GM18520 (cell line): ENCODE results near the gene BCORL1.

Experiments
- ATAC-seq: cut with Tn5 transposase; IDR thresholded peaks from one replicate; pipeline ENCODE4 v1.9.1; 2021; ENCODE audit not compliant: unreplicated experiment

BCORL1 gene

DNA sequence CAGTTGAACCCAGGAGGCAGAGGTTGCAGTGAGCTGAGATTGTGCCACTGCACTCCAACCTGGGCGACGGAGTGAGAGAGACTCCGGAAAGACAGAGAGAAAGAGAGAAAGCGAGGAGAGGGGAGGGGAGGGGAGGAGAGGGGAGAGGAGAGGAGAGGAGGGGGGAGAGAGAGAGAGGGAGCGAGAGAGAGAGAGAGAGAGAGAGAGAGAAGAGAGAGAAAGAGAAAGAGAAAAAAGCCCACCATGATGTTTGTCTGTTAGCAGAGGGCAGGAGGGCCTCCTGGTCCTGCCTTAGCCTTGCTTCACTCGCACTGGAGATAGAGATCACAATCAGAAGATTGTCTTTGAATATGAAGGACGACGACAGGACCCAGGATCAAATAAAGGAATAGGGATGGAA, 18.7 kb upstream of the BCORL1 start:
- no peak for ATAC-seq

DNA sequence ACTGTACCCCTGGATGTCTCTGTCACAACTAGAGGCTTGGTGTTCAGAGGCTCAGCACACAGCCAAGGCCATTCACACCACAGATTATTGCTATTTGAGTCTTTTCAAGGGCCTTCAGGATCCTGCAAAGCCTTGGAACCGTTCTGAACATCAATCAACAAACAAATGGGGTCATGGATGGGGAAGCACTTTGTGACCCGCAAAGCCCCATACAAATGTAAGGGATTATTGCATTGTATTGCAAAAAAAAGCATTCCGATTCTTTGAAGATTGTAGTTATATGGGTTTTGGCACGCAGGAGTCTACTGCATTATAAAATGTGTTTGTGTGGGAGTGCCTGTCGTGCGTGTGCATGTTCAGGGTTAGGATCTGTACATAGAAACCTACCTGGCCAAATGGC, 17.3 kb upstream of the BCORL1 start:
- no peak for ATAC-seq

DNA sequence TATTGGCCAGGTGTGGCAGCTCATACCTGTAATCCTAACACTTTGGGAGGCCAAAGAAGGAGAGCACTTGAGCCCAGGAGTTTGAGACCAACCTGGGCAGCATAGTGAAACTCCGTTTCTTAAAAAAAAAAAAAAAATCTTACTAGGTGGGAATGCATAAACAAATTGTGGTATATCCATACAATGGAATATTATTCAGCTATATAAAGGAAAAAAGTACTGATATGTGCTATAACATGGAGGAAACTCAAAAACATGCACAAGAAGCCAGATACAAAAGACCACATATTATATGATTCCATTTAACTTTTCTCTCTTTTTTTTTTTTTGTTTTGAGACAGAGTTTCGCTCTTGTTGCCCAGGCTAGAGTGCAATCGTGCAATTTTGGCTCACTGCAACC, 13.5 kb upstream of the BCORL1 start:
- no peak for ATAC-seq

DNA sequence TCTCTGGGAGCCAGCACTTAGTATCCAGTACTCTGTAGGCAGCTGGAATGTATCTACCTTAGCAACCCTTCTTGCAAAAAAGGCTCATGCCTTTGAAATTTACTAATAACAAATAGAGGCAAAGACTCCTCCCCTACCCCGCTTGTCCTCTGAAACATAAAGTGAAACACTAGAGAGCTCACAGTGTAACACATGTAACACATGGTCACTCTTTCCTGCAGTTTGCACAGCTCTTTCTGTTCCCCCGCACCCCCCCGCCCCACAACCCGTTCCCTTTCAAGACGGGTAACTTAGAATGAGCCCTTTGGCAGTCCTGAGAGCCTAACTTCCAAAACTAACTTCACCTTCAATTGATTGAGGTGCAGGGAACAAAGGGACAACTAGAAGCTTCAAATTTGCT, 6.0 kb upstream of the BCORL1 start:
- ATAC-seq, result no peak

DNA sequence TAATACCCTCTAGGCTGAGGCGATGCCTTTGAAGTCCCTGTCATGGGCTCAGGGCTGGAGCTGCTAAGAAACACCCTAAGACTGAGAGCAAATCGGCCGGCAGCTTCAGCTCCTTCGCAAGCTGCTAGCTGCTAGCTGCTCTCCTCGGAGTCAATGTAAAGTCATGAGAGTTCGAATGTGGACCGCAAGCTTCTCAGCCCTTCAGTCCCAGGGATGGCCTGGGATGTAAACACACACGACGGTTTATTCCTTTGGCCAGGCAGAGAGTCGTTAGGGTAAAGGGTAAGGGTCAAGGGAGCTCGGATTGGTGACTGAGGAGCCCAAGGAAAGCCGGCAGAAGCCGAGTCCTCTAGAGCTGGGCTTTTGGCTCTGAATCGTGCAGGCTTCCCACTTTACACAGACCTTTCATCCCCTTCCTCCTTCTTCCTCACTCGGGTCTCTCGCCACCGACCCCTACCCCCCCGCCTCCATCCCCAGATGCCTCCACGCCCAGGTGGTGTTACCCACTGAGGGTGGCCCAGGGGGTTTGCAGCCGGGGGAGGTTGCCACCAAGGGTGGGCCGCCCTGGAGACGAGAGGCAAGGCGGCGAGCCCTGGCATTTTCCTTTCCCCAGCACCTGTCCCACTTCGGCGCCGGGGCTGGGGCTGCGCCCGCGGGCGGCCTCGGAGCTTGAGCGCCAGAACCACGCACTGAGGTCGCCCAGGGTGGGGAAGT, 3.1 kb upstream of the BCORL1 start:
- ATAC-seq, result no peak

DNA sequence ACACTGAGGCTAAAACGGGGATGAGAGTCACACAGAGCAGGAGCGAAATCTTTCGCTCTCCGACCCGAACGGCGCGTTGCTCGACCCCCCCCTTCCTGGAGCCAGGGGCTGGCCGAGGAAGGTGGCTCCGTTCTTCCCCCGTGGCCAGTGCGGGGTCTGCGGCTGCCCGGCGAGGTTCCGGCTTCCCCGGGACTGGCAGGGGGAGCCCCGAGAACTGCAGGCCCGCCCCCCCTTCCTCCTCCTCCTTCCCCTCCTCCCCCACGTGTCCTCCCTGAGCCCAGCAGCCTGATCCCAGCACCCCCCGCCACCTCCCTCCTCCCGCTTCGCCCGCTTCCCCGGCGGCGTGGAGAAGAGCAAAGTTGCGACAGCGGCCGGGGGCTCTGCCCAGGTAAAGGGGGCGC, 2.4 kb upstream of the BCORL1 start:
- no peak for ATAC-seq

DNA sequence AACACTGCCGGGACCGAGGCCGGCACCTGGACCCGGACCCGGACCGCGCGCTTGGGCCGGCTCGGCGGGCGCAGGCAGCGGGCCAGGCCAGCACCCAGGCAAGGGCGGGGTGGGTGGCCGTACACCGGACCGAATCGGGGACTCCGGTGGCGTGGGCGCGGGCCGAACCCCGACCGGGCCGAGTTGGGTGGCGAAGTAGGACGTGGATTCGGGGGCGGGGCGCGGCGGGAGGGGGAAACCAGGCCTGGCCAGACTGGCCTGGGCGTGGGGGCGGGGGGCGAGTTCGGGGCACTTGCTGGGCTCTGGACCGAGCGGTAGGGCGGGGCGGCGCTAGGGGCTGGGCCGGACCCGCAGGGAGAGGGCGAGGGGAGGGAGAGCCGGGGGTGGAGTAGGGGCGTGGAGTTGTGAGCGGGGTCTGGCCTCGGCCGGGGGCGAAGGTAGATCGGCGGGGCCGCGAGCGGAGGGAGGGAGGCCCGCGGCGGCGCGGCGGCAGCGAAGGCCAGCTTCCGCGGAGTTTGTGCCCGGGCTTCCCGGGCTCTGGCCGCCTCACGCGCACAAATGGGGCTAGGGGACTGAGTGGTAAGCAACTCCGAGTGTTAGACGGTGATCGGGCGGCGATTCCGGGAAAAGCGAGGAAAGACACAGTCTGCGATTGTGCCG, 1.8 kb upstream of the BCORL1 start:
- ATAC-seq, result no peak

DNA sequence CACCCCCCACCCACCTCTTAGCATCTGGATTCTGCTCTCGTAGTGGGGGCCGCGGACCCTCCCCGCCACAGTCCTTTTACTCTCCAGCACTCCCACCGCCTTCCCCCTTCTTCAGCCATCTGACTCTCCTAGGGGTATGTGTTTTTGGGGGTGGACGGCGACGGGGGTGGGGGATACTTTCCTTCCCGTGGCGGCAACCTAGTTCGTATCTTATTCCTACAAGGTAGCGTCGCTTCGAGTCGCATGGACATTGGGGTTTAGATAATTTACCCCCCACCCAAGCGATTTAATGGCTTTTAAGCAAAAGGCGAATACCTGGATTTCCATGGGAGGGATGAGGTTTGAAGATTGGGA, 1.3 kb upstream of the BCORL1 start:
- no peak for ATAC-seq

DNA sequence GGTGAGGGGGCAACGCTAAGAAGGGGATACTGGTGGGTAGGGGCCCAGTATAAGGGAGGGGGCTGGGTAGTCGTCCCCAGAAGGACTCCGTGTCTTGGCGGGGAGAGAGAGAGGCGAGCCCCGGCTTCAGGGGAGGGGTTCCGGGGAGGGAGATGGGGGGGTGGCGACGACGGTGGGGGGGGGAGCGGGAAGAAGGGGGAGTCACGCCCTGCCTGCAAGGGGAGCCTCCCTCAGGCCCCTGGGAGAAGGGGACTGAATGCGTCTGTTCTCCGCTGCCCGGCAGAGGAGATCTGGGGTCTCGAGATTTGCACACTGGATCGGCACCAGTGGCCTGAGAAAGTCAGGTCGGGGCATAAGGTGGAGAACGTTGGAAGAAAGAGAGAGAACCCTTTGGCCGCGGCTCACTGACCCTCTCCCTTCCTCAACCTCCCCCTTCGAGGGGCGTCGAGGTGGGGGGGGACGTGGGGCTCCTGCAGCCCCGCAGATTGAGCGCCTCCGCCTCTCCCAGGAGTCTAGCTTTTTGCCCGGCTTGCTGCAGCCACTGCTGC, 609 bp upstream of the BCORL1 start:
- no peak for ATAC-seq

DNA sequence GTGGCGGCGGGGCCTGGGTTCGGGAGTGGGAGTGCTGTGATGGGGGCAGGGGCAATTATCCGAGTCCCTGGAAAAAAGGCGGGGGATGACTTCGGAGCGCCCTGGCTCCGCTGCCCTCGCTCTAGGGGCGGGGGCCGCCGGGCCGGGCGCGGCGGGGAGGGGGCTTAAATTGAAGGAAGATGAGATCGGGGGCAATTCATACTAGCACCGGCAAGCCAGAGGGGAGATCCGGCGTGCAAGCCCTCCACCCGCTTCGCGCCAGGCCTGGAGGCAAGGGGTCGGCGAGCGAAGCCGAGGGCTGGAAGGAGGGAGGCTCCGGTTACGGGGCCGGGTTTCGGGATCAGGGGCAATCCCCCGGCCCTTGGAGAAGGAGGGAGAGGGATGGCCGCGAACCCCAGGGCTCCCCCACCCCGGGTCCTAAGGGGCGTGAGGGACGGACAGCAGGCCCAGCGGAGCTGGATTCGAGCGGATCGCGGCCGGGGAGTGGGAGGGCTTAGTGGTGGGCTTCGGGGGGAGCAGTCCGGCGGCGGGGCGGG, 1.2 kb downstream of the BCORL1 start:
- no peak for ATAC-seq

DNA sequence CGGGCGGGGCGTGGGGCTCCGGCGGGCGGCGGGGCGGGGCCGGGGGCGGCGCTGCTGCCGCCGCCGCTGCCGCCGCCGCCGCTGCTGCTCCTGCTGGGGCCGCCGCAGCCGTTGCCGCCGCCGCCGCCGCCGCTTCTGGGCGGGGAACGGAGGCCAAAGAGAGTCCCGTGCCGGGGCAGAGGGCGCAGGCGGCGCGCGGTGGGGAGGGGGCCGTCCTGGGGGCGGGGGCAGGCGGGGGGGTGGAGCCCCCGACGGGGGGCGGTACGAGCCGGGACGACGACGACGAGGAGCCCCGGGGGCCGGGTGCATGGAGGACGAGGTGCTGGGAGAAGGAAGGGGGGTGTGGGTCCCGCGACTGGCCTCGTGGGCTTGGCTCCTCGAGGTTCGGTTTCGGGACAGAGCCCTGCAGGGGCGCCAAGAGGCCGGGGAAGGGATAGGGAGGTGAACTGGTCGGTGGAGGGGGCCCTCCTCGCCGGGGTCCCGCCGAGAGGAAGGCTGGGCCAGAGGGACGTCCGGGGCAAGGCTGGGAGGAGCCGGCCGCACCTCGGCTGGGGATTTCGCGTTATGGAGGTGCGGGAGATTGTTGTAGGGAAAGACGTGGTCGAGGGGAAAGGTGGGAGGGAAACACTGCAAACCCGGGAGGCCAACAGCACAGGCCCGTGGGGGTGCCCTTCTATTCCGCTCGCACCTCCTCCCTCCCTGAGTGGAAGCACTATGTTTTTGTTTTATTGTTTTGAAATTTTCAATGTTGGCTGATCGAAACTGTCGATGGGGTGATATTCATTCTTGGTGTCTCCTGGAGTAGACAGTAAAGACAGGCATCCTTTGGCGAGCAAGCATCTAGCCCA, 1.9 kb downstream of the BCORL1 start:
- ATAC-seq, result no peak

DNA sequence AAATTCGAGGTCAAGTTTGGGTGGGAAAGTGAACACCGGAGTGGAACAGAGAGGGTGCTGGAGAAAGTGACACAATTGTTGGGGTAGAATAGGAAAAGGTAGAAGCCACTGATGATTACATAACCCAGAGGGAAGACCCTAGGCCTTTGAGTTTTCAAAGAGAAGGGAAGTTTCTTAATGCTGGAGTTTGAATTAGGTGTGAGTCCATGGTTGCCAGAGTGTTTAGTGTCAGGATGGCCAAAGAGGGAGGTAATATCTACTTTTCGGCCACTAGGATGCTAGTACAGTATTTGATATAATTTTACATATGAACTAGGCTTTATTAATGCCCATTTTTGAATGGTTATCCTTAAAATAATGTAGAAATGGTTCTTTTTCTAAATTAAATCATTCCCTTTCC, 5.4 kb downstream of the BCORL1 start:
- ATAC-seq, result no peak

DNA sequence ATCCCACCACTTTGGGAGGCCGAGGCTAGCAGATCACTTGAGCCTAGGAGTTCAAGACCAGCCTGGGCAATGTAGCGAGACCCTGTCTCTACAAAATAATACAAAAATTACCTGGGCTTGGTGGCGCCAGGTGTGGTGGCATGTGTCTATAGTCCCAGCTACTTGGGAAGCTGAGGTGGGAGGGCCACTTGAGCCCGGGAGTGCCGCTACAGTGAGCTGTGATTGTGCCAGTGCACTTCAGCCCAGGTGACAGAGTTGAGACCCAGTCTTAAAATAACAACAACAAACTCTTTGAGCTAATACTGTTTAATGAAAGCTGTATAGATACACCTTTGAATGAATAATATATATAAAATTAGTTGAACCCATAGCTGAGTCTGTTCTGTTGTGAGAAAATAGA, 9.7 kb downstream of the BCORL1 start:
- no peak for ATAC-seq

DNA sequence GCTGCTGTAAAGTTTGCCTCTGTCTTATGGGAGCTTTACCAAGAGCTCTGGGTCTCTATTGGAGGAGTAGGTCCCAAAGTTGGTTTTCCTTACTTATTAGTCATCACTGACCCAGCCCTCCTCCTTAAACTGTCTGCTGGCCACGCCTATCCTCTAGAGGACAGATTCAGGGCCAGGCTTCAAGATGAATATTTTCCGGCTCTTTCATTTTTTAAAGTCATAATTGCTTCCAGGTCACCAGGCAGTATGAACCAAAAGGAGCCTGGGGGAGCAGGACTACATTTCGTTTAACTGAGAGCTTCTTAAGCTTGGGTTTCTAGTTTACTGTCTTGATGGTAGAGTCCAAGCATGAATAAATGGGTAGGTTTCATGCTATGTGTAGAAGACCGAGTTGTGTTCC, 13.7 kb downstream of the BCORL1 start:
- ATAC-seq, result no peak

DNA sequence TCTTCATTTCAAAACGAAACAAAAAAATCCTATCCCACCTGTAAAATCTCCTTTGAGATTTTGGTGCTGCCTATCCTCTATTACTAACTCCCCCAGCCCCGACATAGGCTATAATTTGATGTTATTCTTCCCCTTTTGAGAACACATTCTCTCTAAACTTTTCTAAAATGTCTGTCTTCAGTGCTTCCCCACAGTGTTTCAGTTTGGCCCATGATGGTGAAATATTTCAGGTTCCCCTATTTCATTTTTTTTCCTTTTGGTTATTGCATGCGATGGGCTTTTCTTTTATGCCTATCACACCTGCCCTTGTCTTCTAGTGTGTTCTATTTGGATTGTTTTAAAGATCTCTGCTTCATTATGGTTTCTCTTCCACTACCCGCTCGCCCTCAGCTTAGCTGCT, 14.7 kb downstream of the BCORL1 start:
- no peak for ATAC-seq

DNA sequence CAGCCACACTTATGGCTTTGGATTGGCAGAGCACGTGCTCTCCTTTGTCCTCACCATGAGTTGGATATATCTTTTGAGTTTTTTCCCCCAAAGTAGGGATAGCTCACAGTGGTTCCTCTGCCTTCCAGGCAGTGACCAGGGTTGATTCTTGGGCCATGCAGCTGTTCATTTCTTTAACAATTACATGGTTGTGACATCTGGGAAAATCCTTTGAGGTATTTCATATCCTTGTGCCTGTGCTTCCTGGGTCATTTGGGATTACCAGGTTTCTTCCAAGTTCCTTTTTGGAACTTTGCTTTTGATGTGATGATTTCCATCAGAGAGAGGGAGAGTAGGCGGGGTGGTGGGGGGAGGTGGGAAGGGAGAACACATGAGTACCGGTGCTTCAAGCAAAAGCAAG, 15.6 kb downstream of the BCORL1 start:
- ATAC-seq, result no peak

DNA sequence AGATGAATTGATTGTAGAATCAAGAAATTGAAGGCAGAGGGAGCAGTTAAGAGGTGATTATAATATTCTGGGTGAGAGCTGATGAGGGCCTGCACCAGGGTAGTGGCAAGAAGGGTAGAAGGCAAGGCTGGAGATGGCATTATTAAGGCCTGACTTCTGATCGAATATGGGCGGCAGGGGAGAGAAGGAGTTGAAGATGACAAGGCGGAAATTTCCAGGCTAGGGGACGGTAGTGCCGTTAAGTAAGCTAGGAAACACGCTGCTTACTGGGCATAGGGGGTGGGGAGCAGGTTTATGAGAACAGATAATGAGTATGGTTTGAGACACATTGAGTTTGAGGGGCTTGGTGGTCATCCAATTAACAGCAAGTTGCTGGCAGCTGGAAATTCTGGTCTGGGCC, 19.5 kb downstream of the BCORL1 start:
- no peak for ATAC-seq

DNA sequence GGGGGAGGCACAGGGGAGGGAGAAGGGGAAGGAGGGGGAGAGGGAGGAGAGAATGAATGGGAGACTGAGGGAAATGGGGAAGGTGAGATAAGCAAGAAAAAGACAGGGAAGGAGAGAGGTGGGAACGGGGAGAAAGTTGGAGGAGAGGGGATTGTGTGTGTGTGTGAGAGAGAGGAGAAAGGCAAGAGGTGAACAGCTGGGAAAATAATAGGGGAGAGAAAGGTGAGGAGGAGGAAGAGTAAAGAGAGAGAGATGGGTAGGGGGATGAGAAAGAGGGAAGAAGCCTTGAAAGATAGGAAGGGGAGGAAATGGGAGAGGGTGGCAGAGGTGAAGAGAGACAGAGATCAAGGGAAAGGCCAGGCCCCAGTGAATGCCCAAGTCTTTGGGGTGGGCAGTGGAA, 20.1 kb downstream of the BCORL1 start:
- no peak for ATAC-seq

DNA sequence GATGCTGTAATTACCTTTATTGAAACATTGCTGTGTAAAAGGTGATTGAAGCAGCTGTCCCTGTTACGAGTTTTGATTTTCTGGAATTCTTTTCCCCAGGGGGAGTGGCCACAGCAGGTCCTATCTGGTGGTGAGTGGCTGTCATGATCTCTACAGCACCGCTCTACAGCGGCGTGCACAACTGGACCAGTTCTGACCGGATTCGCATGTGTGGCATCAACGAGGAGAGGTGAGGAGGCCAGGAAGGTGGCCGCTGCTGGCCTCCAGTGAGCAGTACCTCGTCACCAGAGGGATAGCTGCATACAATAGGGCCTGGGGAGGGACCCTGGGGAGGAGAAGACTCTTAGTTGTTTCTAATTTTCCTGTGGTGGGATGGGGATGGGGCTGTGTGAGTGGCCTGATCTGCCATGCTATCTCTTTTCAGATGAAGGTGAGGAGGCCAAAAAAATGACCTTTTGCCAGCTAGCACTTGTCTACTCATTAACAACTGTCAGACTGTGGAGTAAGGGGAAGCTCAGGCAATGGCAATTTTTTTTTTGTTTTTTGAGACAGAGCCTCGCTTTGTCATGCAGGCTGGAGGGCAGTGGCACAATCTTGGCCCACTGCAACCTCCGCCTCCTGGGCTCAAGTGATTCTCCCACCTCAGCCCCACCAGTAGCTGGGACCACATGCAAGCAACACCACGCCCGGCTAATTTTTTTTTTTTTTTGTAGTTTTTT, 22.8 kb downstream of the BCORL1 start:
- no peak for ATAC-seq

DNA sequence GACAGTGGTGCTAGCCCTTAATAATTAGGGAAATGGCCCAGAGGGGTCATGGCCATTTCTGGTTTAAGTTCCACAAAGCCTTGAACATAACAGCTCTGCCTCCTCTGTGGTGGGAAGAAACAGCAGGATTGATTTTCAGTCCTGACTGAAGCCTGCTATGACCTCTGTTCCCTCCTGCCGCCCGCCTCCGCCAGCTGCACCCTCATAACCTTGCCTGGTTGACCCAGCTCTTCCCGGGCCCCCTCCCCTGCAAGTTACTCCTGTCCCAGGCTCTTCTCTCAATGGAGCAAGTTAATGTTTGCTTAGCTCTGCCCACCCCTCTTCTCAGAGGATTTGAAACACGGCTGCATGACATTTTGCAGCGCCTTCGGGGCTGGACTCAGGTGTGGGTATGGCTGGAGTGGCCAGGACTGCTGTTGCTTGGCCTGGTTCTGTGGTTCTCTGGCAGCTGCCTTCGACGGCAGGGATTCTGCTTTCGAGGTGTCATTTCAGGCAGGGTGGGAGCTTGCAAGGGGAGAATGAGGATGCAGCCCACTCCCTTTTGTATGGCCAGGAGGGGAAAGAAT, 27.3 kb downstream of the BCORL1 start:
- ATAC-seq, result no peak

DNA sequence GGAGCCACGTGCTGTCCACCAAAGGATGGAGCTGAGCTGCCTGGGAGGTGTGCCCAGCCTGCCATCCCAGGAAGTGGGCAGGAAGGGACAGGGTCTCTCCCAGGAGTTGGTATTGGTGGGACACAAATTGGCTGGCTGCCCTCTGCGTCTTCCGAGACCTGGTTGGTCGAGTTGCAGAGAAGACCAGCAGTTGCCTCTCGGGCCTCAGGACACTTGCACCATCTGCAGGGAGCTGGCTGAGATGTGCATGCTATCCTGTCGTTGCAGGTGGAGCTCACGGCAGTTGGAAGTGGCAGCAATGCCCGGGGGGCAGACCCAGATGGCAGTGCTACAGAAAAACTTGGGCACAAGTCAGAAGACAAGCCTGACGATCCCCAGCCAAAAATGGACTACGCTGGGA, 30.2 kb downstream of the BCORL1 start:
- no peak for ATAC-seq
